HepG2 (cell line): ENCODE data around the gene MYL2. TPM values are rescaled to one million over a fixed set of nuclear protein-coding genes. Genes with fewer than 3 reads are reported as not detected.

Experiments
- ATAC-seq: fragments of 200-7000 bp; cut with Tn5 transposase; 3 replicates; pipeline ENCODE4 v1.9.1; 2020; ENCODE audit warnings: mild to moderate bottlenecking, moderate library complexity
- BruUV-seq: library from RNA; stranded (reverse); fragments of 400-500 nt; replicated peaks from 2 replicates; lab custom pipeline; 2021; lab: Mats Ljungman, UMichigan
- CTCF ChIA-PET: fragments of 300-600 bp; formaldehyde crosslinking; extraction: SDS; loops from one replicate; lab custom pipeline; 2021; ENCODE audit warnings: low total read pairs, inconsistent platforms, low intra/inter-chr PET ratio; lab: Yijun Ruan, JAX
- POLR2A ChIA-PET: fragments of 350-600 bp; sonication (Branson Sonifier 250); formaldehyde crosslinking; loops from one replicate; lab custom pipeline; 2020; ENCODE audit warnings: antibody characterized with exemption, inconsistent platforms; lab: Yijun Ruan, JAX
- DNase-seq: peaks from one replicate; pipeline ENCODE4 v3.0.0-alpha.2; 2015; ENCODE audit warnings: low spot score
- FAIRE-seq: peaks from 3 replicates; lab custom pipeline; 2011; peaks lifted over from hg19 to GRCh38; lab: Jason Lieb, UNC
- H2AFZ ChIP-seq: one replicate; pipeline ENCODE4 v1.6.1; 2011; ENCODE audit warnings: low read length, inconsistent platforms
- H3K27ac ChIP-seq: fragments of 300-600 bp; 3 replicates; pipeline ENCODE4 v1.8.0; 2011; ENCODE audit warnings: mixed run types, mild to moderate bottlenecking, mixed read lengths, low read length, inconsistent platforms; ENCODE audit not compliant: insufficient read depth; ENCODE audit errors: extremely low read length
- H3K27me3 ChIP-seq, 2 experiments: fragments of 200-600 bp in 1 of 2; 2 replicates in 1 of 2; 3 replicates in 1 of 2; pipeline versions ENCODE4 v1.6.0 to v1.8.0; 2011; ENCODE audit warnings: low read length in 2 of 2, mild to moderate bottlenecking in 2 of 2, moderate library complexity in 2 of 2, inconsistent platforms in 1 of 2; ENCODE audit not compliant: insufficient read depth in 2 of 2, control insufficient read depth in 1 of 2
- H3K36me3 ChIP-seq, 2 experiments: fragments of 200-600 bp in 1 of 2; replicated peaks in 1 of 2; 2 replicates in 1 of 2; 3 replicates in 1 of 2; pipeline versions ENCODE4 v1.5.1 to v1.8.0; 2011; ENCODE audit warnings: low read length in 2 of 2, inconsistent platforms in 1 of 2; ENCODE audit not compliant: insufficient read depth in 2 of 2, control insufficient read depth in 1 of 2
- H3K4me1 ChIP-seq: 2 replicates; pipeline ENCODE4 v1.5.1; 2012; ENCODE audit warnings: low read length, inconsistent platforms; ENCODE audit not compliant: insufficient read depth
- H3K4me2 ChIP-seq: 2 replicates; pipeline ENCODE4 v1.6.0; 2011; ENCODE audit warnings: low read depth, low read length, inconsistent platforms
- H3K4me3 ChIP-seq, 3 experiments: fragments of 200-600 bp in 1 of 3; sonication (generic), shearing (Covaris generic) in 1 of 3; replicated peaks in 1 of 3; 2 replicates each; pipeline ENCODE4 v1.5.1; 2011 to 2016; ENCODE audit warnings: low read length in 3 of 3, inconsistent platforms in 2 of 3, low read depth in 2 of 3, mild to moderate bottlenecking in 2 of 3, control low read depth in 1 of 3, mixed read lengths in 1 of 3; ENCODE audit not compliant: insufficient read depth in 1 of 3
- H3K79me2 ChIP-seq: one replicate; pipeline ENCODE4 v1.6.1; 2011; ENCODE audit warnings: low read length, inconsistent platforms; ENCODE audit not compliant: insufficient read depth
- H3K9ac ChIP-seq: 2 replicates; pipeline ENCODE4 v1.6.0; 2011; ENCODE audit warnings: mild to moderate bottlenecking, low read depth, low read length, inconsistent platforms; ENCODE audit not compliant: insufficient read depth
- H3K9me3 ChIP-seq: 2 replicates; pipeline ENCODE4 v1.5.1; 2012; ENCODE audit warnings: mild to moderate bottlenecking, low read length
- H4K20me1 ChIP-seq: 2 replicates; pipeline ENCODE4 v1.6.0; 2011; ENCODE audit warnings: inconsistent platforms, mild to moderate bottlenecking, low read length, moderate library complexity; ENCODE audit not compliant: insufficient read depth
- MNT ChIP-seq: fragments of 450-650 bp; IDR thresholded peaks from 2 replicates; pipeline ENCODE4 v1.6.1; 2016
- REXO4 ChIP-seq: sonication (generic); formaldehyde crosslinking; IDR thresholded peaks from 2 replicates; pipeline ENCODE4 v1.8.0; 2022; ENCODE audit warnings: missing genetic modification reagents, mild to moderate bottlenecking, borderline replicate concordance
- SCMH1 ChIP-seq: sonication (generic); formaldehyde crosslinking; IDR thresholded peaks from 2 replicates; pipeline ENCODE4 v1.9.0; 2021; ENCODE audit warnings: missing genetic modification reagents, mild to moderate bottlenecking, borderline replicate concordance
- ZNF30 ChIP-seq: sonication (generic); formaldehyde crosslinking; IDR thresholded peaks from 2 replicates; pipeline ENCODE4 v1.5.0; 2020; ENCODE audit warnings: mild to moderate bottlenecking, missing genetic modification reagents
- ZNF619 ChIP-seq: sonication (generic); formaldehyde crosslinking; IDR thresholded peaks from 2 replicates; pipeline ENCODE4 v1.4.0; 2020; ENCODE audit warnings: mild to moderate bottlenecking, missing genetic modification reagents
- ZNF782 ChIP-seq: sonication (generic); formaldehyde crosslinking; IDR thresholded peaks from 2 replicates; pipeline ENCODE4 v1.4.0; 2020; ENCODE audit warnings: missing genetic modification reagents, mild to moderate bottlenecking, borderline replicate concordance
- WGBS: methylation state at CpG from one replicate; pipeline ENCODE4 v1.1.6; 2017; ENCODE audit warnings: low lambda C conversion rate; 5-methylcytosine and 5-hydroxymethylcytosine counted together
- in situ Hi-C: cut with HindIII; loops from 2 replicates; pipeline ENCODE4 v1.10.0; 2017; ENCODE audit warnings: low pct_unique_long_range_greater_than_20kb; ENCODE audit not compliant: extremely low pct_ligation_motif_present
- intact Hi-C: fragments of 100-400 bp; cut with micrococcal nuclease; formaldehyde crosslinking; loops from one replicate; pipeline ENCODE4 v1.10.0; 2022; ENCODE audit not compliant: unreplicated experiment
- polyA plus RNA-seq, 8 experiments: library from polyadenylated mRNA; depleted of rRNA in 3 of 8; stranded (reverse) in 7 of 8; unstranded in 1 of 8; fragments of >200 nt; fragmentation: Illumina TruSeq in 4 of 8; extraction: Trizol in 4 of 8; gene quantifications; 2 replicates each; pipeline versions ENCODE4 v1.2.1 to v1.2.3, GENCODE V29; 2011 to 2016; ENCODE audit warnings: low read depth in 4 of 8, missing spikeins in 1 of 8, mixed read lengths in 1 of 8; ENCODE audit not compliant: insufficient read depth in 1 of 8
- total RNA-seq, 5 experiments: library from RNA; depleted of rRNA; stranded (reverse); fragments of >200 nt; fragmentation: Illumina TruSeq; extraction: Trizol; gene quantifications; 2 replicates each; pipeline ENCODE4 v1.2.3, GENCODE V29; 2016; ENCODE audit warnings: low read depth in 1 of 5

MYL2 gene
- total and polyA plus RNA-seq, 2 of the 13 experiments (the other 11 are each of a cell fraction or from before 2014, with no cell fraction given): not detected

DNA sequence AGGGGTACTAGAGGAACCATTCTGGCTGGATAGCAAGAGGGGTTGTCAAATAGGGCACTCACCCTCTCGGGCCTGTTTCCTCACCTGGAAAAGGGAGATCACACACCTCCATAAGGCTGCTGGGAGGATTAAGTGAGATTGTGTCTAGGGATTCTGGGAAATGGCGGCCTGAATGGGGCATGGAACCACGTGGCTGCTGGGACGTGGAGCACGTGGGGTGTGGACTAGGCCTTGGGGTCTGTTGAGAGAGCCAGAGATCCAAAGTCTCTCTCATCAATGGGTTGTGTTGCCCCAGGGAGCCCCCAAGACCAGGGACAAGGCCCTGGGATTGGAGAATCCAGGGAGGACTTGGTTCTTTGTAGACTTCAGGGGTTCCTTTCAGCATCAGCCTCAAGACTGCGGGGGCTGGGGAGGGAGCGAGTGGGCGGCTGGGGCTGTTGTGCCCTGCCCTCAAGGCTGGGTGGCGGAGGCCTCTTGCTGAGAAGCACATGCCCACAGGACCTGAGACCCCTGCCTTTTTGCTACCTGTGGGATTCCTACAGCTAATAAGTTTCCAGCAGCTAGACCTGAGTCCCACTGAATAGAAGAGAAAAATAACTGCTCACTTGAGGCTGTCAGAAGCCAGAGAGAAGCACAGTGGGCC is 3.4 kb upstream of the MYL2 start:
- no TSS peak for BruUV-seq
- in situ Hi-C loops: no loop called here

GRCh38 chr12:110923192-110923591 is 2.8 kb upstream of the MYL2 start:
- DNase-seq (no peak), FAIRE-seq (no peak), ATAC-seq (no peak)
- peaks cover 1 to 53% of the 10 kb centered on the region in 2 experiments; a peak in 4 of 5 replicates for H3K27me3 ChIP-seq
- BruUV-seq: no TSS peak
- no peak overlapping the region for H3K27ac ChIP-seq
- H3K4me3 ChIP-seq: no peak overlapping the region
- no peaks in the 10 kb centered on the region for H3K36me3 ChIP-seq
- WGBS: 7% methylated on average over 4 of the region's 4 CpGs
- no peak overlapping the region for H2AFZ ChIP-seq
- no peak overlapping the region for H3K4me2 ChIP-seq
- POLR2A ChIA-PET: no interaction called here
- no peaks in the 10 kb centered on the region for H4K20me1 ChIP-seq
- TF ChIP-seq MNT: peak; percentile 86
- no peak for TF ChIP-seq ZNF782 (CRISPR knock-in tag)
- no peak for TF ChIP-seq REXO4 (CRISPR knock-in tag)
- TF ChIP-seq ZNF619 (CRISPR knock-in tag): no peak
- TF ChIP-seq SCMH1 (CRISPR knock-in tag): no peak
- H3K9ac ChIP-seq: no peak overlapping the region
- no peaks in the 10 kb centered on the region for H3K9me3 ChIP-seq
- intact Hi-C loops: no loop called here
- in situ Hi-C loops: no loop called here
- H3K79me2 ChIP-seq: no peaks in the 10 kb centered on the region
- CTCF ChIA-PET: no interaction called here
- H3K4me1 ChIP-seq: no peaks in the 10 kb centered on the region

More for the DNA sequence above, 3.4 kb upstream of the MYL2 start:
- TF ChIP-seq ZNF30 (CRISPR knock-in tag) (no peak), MNT (peak; percentile 66; the same call in 1 of the 2 replicates)
- H3K4me1 ChIP-seq: no peaks in the 10 kb centered on the region
- ATAC-seq: no peak
- no peaks in the 10 kb centered on the region for H3K79me2 ChIP-seq
- WGBS: 0% methylated on average over 2 of the region's 9 CpGs
- ChIA-PET POLR2A (no interaction called here), CTCF (no interaction called here)
- H3K4me2 ChIP-seq: no peak overlapping the region
- DNase-seq: no peak
- no peak overlapping the region for H3K27ac ChIP-seq
- H3K4me3 ChIP-seq: no peak overlapping the region
- H3K36me3 ChIP-seq: no peaks in the 10 kb centered on the region
- no peak for FAIRE-seq
- intact Hi-C loops: no loop called here
- H4K20me1 ChIP-seq: no peaks in the 10 kb centered on the region
- no peak overlapping the region for H2AFZ ChIP-seq
- no peak overlapping the region for H3K9ac ChIP-seq
- peaks cover 1 to 50% of the 10 kb centered on the region in 2 experiments; a peak in 4 of 5 replicates for H3K27me3 ChIP-seq
- no peaks in the 10 kb centered on the region for H3K9me3 ChIP-seq
